ENCODE measurements around the gene BBS2.

GRCh38 chr16:56479469-56479868 is 40.4 kb downstream of the BBS2 start:
- TF ChIP-seq CTCF (conservative IDR thresholded peaks at IDR 0.05) (no peak), EZH2 (IDR thresholded peaks at IDR 0.05; ENCODE audit: low read depth) (no peak)
